ENCODE data around the gene HEATR1.

DNA sequence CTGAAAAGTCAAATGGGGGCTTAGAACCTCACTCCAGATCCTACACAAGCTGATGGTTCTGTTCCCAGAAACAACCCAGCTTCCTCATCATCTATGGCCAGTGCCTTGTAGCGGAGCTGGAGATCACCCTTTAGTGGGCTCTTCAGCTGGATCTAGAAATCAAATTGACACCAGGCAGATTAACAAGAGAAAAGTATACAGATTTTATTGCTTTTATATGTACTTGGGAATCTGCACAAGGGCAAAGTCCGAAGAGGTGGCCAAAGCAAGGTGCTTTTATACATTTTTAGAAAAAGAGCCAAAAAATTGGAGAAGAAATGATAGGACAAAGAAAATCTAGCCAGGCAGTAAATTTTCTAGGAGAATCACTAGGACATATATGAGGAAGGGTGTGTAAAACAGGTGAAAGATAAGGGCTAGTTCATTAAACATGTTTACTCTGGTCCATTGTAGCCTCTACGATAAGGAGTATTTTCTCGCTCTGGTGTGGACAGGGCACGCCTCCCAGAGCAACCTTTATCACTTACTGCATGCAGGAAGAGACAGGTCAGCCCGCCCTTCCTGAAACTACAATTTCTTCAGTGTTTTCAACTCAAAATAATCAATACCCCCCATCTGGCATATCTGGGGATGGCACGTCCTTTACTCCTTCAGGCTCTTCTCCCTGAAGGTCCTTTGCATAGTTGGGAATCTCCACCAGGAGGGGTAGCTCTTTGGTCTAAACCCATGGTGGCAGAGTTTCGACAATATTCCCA is 94.5 kb downstream of the HEATR1 start:
- TF ChIP-seq, protein P1, sequence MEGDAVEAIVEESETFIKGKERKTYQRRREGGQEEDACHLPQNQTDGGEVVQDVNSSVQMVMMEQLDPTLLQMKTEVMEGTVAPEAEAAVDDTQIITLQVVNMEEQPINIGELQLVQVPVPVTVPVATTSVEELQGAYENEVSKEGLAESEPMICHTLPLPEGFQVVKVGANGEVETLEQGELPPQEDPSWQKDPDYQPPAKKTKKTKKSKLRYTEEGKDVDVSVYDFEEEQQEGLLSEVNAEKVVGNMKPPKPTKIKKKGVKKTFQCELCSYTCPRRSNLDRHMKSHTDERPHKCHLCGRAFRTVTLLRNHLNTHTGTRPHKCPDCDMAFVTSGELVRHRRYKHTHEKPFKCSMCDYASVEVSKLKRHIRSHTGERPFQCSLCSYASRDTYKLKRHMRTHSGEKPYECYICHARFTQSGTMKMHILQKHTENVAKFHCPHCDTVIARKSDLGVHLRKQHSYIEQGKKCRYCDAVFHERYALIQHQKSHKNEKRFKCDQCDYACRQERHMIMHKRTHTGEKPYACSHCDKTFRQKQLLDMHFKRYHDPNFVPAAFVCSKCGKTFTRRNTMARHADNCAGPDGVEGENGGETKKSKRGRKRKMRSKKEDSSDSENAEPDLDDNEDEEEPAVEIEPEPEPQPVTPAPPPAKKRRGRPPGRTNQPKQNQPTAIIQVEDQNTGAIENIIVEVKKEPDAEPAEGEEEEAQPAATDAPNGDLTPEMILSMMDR (IDR thresholded peaks at IDR 0.05): no peak
- TF ChIP-seq, protein P2, sequence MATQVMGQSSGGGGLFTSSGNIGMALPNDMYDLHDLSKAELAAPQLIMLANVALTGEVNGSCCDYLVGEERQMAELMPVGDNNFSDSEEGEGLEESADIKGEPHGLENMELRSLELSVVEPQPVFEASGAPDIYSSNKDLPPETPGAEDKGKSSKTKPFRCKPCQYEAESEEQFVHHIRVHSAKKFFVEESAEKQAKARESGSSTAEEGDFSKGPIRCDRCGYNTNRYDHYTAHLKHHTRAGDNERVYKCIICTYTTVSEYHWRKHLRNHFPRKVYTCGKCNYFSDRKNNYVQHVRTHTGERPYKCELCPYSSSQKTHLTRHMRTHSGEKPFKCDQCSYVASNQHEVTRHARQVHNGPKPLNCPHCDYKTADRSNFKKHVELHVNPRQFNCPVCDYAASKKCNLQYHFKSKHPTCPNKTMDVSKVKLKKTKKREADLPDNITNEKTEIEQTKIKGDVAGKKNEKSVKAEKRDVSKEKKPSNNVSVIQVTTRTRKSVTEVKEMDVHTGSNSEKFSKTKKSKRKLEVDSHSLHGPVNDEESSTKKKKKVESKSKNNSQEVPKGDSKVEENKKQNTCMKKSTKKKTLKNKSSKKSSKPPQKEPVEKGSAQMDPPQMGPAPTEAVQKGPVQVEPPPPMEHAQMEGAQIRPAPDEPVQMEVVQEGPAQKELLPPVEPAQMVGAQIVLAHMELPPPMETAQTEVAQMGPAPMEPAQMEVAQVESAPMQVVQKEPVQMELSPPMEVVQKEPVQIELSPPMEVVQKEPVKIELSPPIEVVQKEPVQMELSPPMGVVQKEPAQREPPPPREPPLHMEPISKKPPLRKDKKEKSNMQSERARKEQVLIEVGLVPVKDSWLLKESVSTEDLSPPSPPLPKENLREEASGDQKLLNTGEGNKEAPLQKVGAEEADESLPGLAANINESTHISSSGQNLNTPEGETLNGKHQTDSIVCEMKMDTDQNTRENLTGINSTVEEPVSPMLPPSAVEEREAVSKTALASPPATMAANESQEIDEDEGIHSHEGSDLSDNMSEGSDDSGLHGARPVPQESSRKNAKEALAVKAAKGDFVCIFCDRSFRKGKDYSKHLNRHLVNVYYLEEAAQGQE (IDR thresholded peaks at IDR 0.05; ENCODE audit: insufficient read depth in 1 of 2, low read depth in 2 of 2, low read length in 1 of 2): no peak
- TF ChIP-seq POLR2AphosphoS5 (IDR thresholded peaks at IDR 0.05; ENCODE audit: low read depth, low read length): no peak
- TF ChIP-seq TCF7L2 (IDR thresholded peaks at IDR 0.05; ENCODE audit: low read depth, low read length): no peak
- TF ChIP-seq SIN3A (IDR thresholded peaks at IDR 0.05; ENCODE audit: borderline replicate concordance, insufficient read depth, low read depth, low read length): no peak
